Panc1 (cell line): Measurements from ENCODE around the gene LGALS3.

Experiments
- CTCF ChIP-seq: fragments of 450-650 bp; IDR thresholded peaks from 2 replicates; pipeline ENCODE4 v1.5.1; 2017; ENCODE audit warnings: mild to moderate bottlenecking
- POLR2AphosphoS5 ChIP-seq: IDR thresholded peaks from 2 replicates; pipeline ENCODE4 v1.6.1; 2012; ENCODE audit warnings: mild to moderate bottlenecking, low read depth, low read length, moderate library complexity
- REST ChIP-seq, 2 experiments: IDR thresholded peaks; 2 replicates each; pipeline ENCODE4 v1.6.1; 2011 to 2012; ENCODE audit warnings: low read depth in 2 of 2, control low read depth in 1 of 2, low read length in 1 of 2, mild to moderate bottlenecking in 1 of 2, moderate library complexity in 1 of 2; ENCODE audit not compliant: insufficient read depth in 1 of 2
- TCF7L2 ChIP-seq: IDR thresholded peaks from 2 replicates; pipeline ENCODE4 v1.6.1; 2011; ENCODE audit warnings: mild to moderate bottlenecking, low read depth, low read length, inconsistent platforms

- TF ChIP-seq CTCF = no peak
- peak; percentile 77; the same call in 1 of the 2 replicates for TF ChIP-seq POLR2AphosphoS5
- TF ChIP-seq REST (IDR thresholded peaks at IDR 0.05; ENCODE audit: insufficient read depth in 1 of 2, low read depth in 2 of 2, low read length in 1 of 2) = no peak
- no peak for TF ChIP-seq TCF7L2
Measured at GRCh38 chr14:55191203-55192053, 62.4 kb downstream of the LGALS3 start, which contains the start of gene DLGAP5.
